ENCODE results near the gene KICS2. TPM values are rescaled to one million over a fixed set of nuclear protein-coding genes. Genes with fewer than 3 reads are reported as not detected.

The KICS2 gene
- 3.8 TPM for total RNA-seq
- long read RNA-seq, full-length matches to known transcripts: 1 of 2 reads
- long read RNA-seq, partial matches to known transcripts: 0 of 2 reads
- long read RNA-seq, other reads (novel, unspliced or antisense): 1 of 2 reads

GRCh38 chr12:64222009-64222765, at the start of gene KICS2:
Gene KICS2 (minus strand): TSS chr12:64222296. CDS start chr12:64222237, 59 bp downstream.
- intact Hi-C loops (cut with DNase I): loop anchor here (1.0 to 5.0 kb wide), 2 partner anchors 125 to 379 kb away; no protein-coding TSS in a partner anchor
- ATAC-seq: peak; percentile 99
- peak; percentile 97 for DNase-seq (ENCODE audit: missing footprints)

- ATAC-seq (no peak), DNase-seq (ENCODE audit: missing footprints) (no peak)
- intact Hi-C loops (cut with DNase I): no loop called here
Observed at GRCh38 chr12:64270411-64270810, 48.3 kb upstream of the KICS2 start.

- DNase-seq (ENCODE audit: missing footprints) (no peak), ATAC-seq (no peak)
- intact Hi-C loops (cut with DNase I): no loop called here
Observed at GRCh38 chr12:64269161-64269560, 47.1 kb upstream of the KICS2 start.

- intact Hi-C loops (cut with DNase I): no loop called here
- ATAC-seq: no peak
- no peak for DNase-seq (ENCODE audit: missing footprints)
Observed at GRCh38 chr12:64268409-64268808, 46.3 kb upstream of the KICS2 start.

GRCh38 chr12:64265839-64266238, 43.7 kb upstream of the KICS2 start:
- ATAC-seq (no peak), DNase-seq (ENCODE audit: missing footprints) (no peak)
- intact Hi-C loops (cut with DNase I): no loop called here

- ATAC-seq (no peak), DNase-seq (ENCODE audit: missing footprints) (no peak)
- intact Hi-C loops (cut with DNase I): no loop called here
Observed at GRCh38 chr12:64261813-64262212, 39.7 kb upstream of the KICS2 start.

- ATAC-seq (no peak), DNase-seq (ENCODE audit: missing footprints) (no peak)
- intact Hi-C loops (cut with DNase I): loop anchor here (5.0 kb wide), 1 partner anchor 76 kb away; no protein-coding TSS in a partner anchor
Observed at GRCh38 chr12:64258576-64258975, 36.5 kb upstream of the KICS2 start.

- peak; percentile 32 for ATAC-seq
- no peak for DNase-seq (ENCODE audit: missing footprints)
- intact Hi-C loops (cut with DNase I): loop anchor here (2.0 to 5.0 kb wide), 2 partner anchors 74 to 415 kb away; no protein-coding TSS in a partner anchor
Observed at GRCh38 chr12:64256166-64256800, 34.2 kb upstream of the KICS2 start.

- intact Hi-C loops (cut with DNase I): loop anchor here (5.0 kb wide), 1 partner anchor 73 kb away; no protein-coding TSS in a partner anchor
- DNase-seq (ENCODE audit: missing footprints): no peak
- ATAC-seq: no peak
Observed at GRCh38 chr12:64255249-64255648, 33.2 kb upstream of the KICS2 start.

GRCh38 chr12:64253356-64253755, 31.3 kb upstream of the KICS2 start:
- intact Hi-C loops (cut with DNase I): no loop called here
- no peak for ATAC-seq
- no peak for DNase-seq (ENCODE audit: missing footprints)

GRCh38 chr12:64252681-64253080, 30.6 kb upstream of the KICS2 start:
- no peak for DNase-seq (ENCODE audit: missing footprints)
- intact Hi-C loops (cut with DNase I): no loop called here
- peak; percentile 87 for ATAC-seq

GRCh38 chr12:64243809-64244208, 21.7 kb upstream of the KICS2 start:
- intact Hi-C loops (cut with DNase I): no loop called here
- no peak for ATAC-seq

GRCh38 chr12:64240781-64241180, 18.7 kb upstream of the KICS2 start:
- intact Hi-C loops (cut with DNase I): no loop called here
- ATAC-seq (no peak), DNase-seq (ENCODE audit: missing footprints) (no peak)

More at GRCh38 chr12:64243809-64244208, 21.7 kb upstream of the KICS2 start:
- no peak for DNase-seq (ENCODE audit: missing footprints)

- ATAC-seq (no peak), DNase-seq (ENCODE audit: missing footprints) (no peak)
- intact Hi-C loops (cut with DNase I): no loop called here
Observed at GRCh38 chr12:64237382-64237781, 15.3 kb upstream of the KICS2 start.

- intact Hi-C loops (cut with DNase I): no loop called here
- ATAC-seq (no peak), DNase-seq (ENCODE audit: missing footprints) (no peak)
Observed at GRCh38 chr12:64236549-64236948, 14.5 kb upstream of the KICS2 start.

- intact Hi-C loops (cut with DNase I): no loop called here
- ATAC-seq: no peak
- DNase-seq (ENCODE audit: missing footprints): no peak
Observed at GRCh38 chr12:64232196-64232595, 10.1 kb upstream of the KICS2 start.

GRCh38 chr12:64229796-64230195, 7.7 kb upstream of the KICS2 start:
- intact Hi-C loops (cut with DNase I): no loop called here
- DNase-seq (ENCODE audit: missing footprints) (no peak), ATAC-seq (no peak)

GRCh38 chr12:64229240-64229639, 7.1 kb upstream of the KICS2 start:
- no peak for ATAC-seq
- no peak for DNase-seq (ENCODE audit: missing footprints)
- intact Hi-C loops (cut with DNase I): no loop called here

- ATAC-seq: no peak
- intact Hi-C loops (cut with DNase I): no loop called here
Observed at GRCh38 chr12:64225626-64226025, 3.5 kb upstream of the KICS2 start.

GRCh38 chr12:64221651-64222008, 466 bp downstream of the KICS2 start:
- ATAC-seq: peak; percentile 89
- intact Hi-C loops (cut with DNase I): loop anchor here (1.0 to 5.0 kb wide), 2 partner anchors 124 to 378 kb away; no protein-coding TSS in a partner anchor
- peak; percentile 95 for DNase-seq (ENCODE audit: missing footprints)

More at GRCh38 chr12:64225626-64226025, 3.5 kb upstream of the KICS2 start:
- DNase-seq (ENCODE audit: missing footprints): no peak

All from Right ventricle myocardium inferior (tissue), 1 donor.